Right lobe of liver (tissue), 4 donors: ENCODE results near the gene GNB1L.

Experiments
- POLR2A ChIP-seq: fragments of 450-650 bp; IDR thresholded peaks from one replicate; pipeline ENCODE4 v1.6.1; 2017; ENCODE audit warnings: antibody characterized with exemption, mild to moderate bottlenecking
- TF ChIP-seq, protein P1 (sequence below), 4 donors: fragments of 200-600 bp in 3 of 4; fragments of 450-650 bp in 1 of 4; IDR thresholded peaks; one replicate each; pipeline versions ENCODE4 v1.5.1 to v1.8.0; 2016 to 2022; ENCODE audit warnings: antibody characterized with exemption in 4 of 4, mild to moderate bottlenecking in 2 of 4
- donor health status: DM: no; HTN: no; CAD: no.
- donor health status: DM: no; HTN: no; CAD: no.
- donor health status: DM: no; HTN: yes; CAD: no.

DNA sequence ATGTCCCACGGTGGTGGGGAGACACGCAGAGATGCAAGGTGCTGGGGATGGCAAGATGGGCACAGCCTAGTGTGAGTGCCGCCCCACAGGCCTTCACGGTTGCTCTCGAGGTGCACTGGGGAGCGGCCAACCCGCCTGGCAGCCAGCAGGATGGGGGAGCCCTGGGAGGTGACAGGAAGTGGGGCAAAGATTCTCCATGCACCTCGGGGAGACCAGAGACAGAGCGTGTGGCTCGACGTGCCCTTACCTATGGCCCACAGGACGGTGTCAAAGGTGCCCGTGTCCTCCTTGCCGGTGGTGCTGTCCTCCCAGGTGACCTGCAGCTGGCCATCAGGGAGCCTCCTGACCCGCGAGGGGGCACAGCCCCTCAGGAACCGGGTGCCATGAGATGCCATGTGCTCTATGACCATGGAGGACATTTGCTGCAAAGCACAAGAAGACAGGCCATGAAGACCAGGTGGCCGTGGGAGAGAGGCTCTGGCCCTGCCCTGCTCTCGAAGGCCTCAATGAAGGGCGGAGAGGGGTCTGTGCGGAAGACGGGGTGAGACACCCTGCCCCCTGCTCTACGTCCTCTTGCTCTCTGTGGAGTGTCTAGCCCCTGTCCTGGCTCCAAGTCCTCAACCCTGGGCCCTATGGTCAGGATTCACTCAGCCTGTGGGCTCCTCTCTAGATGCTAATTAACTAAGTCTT is 40.6 kb upstream of the GNB1L start:
- TF ChIP-seq, protein P1, sequence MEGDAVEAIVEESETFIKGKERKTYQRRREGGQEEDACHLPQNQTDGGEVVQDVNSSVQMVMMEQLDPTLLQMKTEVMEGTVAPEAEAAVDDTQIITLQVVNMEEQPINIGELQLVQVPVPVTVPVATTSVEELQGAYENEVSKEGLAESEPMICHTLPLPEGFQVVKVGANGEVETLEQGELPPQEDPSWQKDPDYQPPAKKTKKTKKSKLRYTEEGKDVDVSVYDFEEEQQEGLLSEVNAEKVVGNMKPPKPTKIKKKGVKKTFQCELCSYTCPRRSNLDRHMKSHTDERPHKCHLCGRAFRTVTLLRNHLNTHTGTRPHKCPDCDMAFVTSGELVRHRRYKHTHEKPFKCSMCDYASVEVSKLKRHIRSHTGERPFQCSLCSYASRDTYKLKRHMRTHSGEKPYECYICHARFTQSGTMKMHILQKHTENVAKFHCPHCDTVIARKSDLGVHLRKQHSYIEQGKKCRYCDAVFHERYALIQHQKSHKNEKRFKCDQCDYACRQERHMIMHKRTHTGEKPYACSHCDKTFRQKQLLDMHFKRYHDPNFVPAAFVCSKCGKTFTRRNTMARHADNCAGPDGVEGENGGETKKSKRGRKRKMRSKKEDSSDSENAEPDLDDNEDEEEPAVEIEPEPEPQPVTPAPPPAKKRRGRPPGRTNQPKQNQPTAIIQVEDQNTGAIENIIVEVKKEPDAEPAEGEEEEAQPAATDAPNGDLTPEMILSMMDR (IDR thresholded peaks at IDR 0.05) = no peak
- TF ChIP-seq POLR2A = no peak
